ENCODE data around the gene HDAC4.

HDAC4 gene

DNA sequence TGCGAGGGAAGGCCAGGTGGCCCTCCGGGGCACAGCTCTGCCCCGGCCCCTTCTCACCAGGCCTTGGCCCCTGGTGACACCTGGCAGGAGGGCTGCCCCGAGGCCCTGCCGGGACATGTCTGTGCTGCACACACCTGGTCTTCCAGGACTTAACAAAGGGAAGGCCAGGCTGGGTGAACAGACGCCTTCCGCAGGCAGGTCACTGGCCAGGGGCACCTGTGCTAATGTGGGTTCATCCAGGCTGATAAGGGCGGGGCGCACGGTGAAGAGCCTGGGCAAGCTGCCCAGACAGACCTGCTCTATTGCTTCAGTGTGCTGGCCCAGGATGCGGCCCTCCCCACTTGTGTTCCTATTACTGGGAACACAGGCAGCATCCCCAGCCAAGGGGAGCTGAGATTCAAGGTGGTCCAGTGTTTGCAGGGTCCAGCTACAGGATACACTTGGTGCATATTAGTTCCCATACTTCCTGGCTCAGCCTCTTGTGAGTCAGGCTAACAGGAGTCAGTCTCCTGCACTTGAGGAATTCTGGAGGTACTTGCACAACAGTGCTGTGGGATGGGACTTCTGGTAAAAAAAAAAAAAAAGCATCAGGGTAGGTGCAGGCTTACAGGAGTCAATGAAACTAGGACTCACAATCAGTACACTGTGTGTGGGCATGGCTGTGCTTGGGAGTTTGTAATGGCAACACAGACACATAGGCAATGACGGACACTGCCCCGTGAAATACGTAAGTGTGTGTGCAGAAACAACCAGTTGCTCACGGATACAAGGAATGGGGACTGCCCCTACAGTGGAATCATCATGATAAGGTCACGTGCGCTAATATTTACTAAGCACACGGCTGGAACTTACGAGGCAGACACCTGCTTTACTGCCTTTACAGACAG is 291.5 kb downstream of the HDAC4 start:
- TF ChIP-seq, protein P1, sequence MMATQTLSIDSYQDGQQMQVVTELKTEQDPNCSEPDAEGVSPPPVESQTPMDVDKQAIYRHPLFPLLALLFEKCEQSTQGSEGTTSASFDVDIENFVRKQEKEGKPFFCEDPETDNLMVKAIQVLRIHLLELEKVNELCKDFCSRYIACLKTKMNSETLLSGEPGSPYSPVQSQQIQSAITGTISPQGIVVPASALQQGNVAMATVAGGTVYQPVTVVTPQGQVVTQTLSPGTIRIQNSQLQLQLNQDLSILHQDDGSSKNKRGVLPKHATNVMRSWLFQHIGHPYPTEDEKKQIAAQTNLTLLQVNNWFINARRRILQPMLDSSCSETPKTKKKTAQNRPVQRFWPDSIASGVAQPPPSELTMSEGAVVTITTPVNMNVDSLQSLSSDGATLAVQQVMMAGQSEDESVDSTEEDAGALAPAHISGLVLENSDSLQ (IDR thresholded peaks at IDR 0.05): no peak
- TF ChIP-seq FOXM1 (IDR thresholded peaks at IDR 0.05; ENCODE audit: borderline replicate concordance) (no peak), FOXK2 (IDR thresholded peaks at IDR 0.05) (no peak), NFRKB (IDR thresholded peaks at IDR 0.05) (no peak), BHLHE40 (IDR thresholded peaks at IDR 0.05; ENCODE audit: borderline replicate concordance) (no peak), HDGF (IDR thresholded peaks at IDR 0.05; ENCODE audit: borderline replicate concordance) (no peak), FOXA1 (IDR thresholded peaks at IDR 0.05) (no peak), ELF4 (IDR thresholded peaks at IDR 0.05) (no peak), SP1 (IDR thresholded peaks at IDR 0.05) (no peak), TARDBP (IDR thresholded peaks at IDR 0.05) (no peak), SUZ12 (IDR thresholded peaks at IDR 0.05) (no peak), CTBP1 (IDR thresholded peaks at IDR 0.05; ENCODE audit: borderline replicate concordance) (no peak), ZNF384 (IDR thresholded peaks at IDR 0.05) (no peak), ARNT (IDR thresholded peaks at IDR 0.05) (no peak), LEF1 (IDR thresholded peaks at IDR 0.05; ENCODE audit: borderline replicate concordance) (no peak)

DNA sequence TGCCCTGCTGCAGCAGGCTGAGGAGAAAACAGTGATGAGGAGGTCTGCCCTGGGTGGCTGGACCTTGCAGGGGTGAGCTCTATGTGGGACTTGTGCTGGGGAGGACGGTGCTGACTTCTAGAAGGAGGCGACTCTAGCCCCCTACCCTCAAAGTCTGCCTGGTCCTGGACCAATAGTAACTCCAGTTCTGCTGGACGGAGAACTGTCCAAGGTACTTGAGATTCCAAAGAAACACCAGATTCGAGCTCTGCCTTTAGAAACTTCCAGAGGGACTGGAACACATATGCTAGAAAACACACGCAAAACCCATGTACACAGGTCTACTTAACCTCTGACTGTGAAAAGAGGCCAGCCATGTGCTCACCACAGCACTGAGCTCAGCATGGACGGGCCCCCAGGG is 292.4 kb downstream of the HDAC4 start:
- ChIA-PET CTCF (no interaction called here), POLR2A (no interaction called here)
- TF ChIP-seq TARDBP (IDR thresholded peaks at IDR 0.05) (no peak), HDGF (IDR thresholded peaks at IDR 0.05; ENCODE audit: borderline replicate concordance) (no peak), SP1 (IDR thresholded peaks at IDR 0.05) (no peak)
- no peak for DNase-seq (ENCODE audit: extremely low spot score)

More for the DNA sequence above, 291.5 kb downstream of the HDAC4 start:
- POLR2A ChIA-PET: no interaction called here
- CTCF ChIA-PET: no interaction called here
- no peak for DNase-seq (ENCODE audit: extremely low spot score)

DNA sequence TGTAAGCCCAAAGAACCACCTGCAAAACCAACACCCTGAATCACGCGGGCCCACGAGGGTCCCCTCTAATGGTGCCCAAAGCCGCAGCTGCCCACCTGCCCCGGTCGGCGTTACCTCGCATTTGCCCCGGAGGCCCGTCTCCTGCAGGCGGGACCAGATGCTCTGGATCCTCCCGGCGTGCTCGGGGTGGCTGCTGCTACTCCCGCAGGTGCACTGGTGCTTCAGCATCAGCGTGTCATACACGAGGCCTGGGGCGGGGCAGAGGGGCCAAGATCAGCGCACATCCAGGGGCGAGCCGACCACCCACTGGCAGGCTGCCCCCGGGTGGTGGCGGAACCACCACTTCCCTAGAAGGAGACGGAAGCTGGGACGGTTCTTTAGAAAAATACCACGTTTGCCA is 292.9 kb downstream of the HDAC4 start:
- ChIA-PET POLR2A (no interaction called here), CTCF (no interaction called here)
- TF ChIP-seq LEF1 (IDR thresholded peaks at IDR 0.05; ENCODE audit: borderline replicate concordance): no peak
- TF ChIP-seq, protein P1 (IDR thresholded peaks at IDR 0.05): no peak
- no peak for TF ChIP-seq ARNT (IDR thresholded peaks at IDR 0.05)
- TF ChIP-seq TARDBP (IDR thresholded peaks at IDR 0.05): no peak
- TF ChIP-seq ZNF384 (IDR thresholded peaks at IDR 0.05): no peak
- TF ChIP-seq SUZ12 (IDR thresholded peaks at IDR 0.05): no peak
- no peak for TF ChIP-seq FOXA1 (IDR thresholded peaks at IDR 0.05)
- no peak for TF ChIP-seq L3MBTL2 (conservative IDR thresholded peaks at IDR 0.05)
- no peak for DNase-seq (ENCODE audit: extremely low spot score)

DNA sequence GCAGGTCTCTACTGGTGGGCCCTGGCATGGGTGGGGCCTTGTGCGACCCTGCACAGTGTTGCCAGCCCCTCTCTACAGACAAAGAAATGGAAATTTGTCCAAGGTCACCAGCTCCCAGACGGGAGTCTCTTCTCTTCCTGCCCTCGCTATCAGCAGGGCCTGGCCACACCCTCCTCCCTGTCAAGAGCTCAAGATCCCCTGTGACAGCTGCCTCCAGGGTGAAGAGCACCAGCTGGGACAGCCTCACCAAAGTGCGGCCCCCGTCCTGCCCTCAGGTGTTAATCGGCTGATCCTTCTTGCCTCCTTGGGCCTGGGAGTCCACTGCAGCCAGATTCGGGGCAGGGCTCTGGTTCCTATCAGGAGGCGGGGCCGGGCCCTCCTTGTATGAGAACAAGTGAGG is 293.9 kb downstream of the HDAC4 start:
- ChIA-PET CTCF (no interaction called here), POLR2A (no interaction called here)
- no peak for DNase-seq (ENCODE audit: extremely low spot score)
- TF ChIP-seq, protein P1 (IDR thresholded peaks at IDR 0.05): no peak
- TF ChIP-seq NFRKB (IDR thresholded peaks at IDR 0.05) (no peak), BHLHE40 (IDR thresholded peaks at IDR 0.05; ENCODE audit: borderline replicate concordance) (no peak), L3MBTL2 (conservative IDR thresholded peaks at IDR 0.05) (no peak), LEF1 (IDR thresholded peaks at IDR 0.05; ENCODE audit: borderline replicate concordance) (no peak), SP1 (IDR thresholded peaks at IDR 0.05) (no peak), ELF4 (IDR thresholded peaks at IDR 0.05) (no peak), ARNT (IDR thresholded peaks at IDR 0.05) (no peak), HDGF (IDR thresholded peaks at IDR 0.05; ENCODE audit: borderline replicate concordance) (no peak), TARDBP (IDR thresholded peaks at IDR 0.05) (no peak), CTBP1 (IDR thresholded peaks at IDR 0.05; ENCODE audit: borderline replicate concordance) (no peak), FOXK2 (IDR thresholded peaks at IDR 0.05) (no peak), FOXA1 (IDR thresholded peaks at IDR 0.05) (no peak), SUZ12 (IDR thresholded peaks at IDR 0.05) (no peak), ZNF384 (IDR thresholded peaks at IDR 0.05) (no peak), FOXM1 (IDR thresholded peaks at IDR 0.05; ENCODE audit: borderline replicate concordance) (no peak)

DNA sequence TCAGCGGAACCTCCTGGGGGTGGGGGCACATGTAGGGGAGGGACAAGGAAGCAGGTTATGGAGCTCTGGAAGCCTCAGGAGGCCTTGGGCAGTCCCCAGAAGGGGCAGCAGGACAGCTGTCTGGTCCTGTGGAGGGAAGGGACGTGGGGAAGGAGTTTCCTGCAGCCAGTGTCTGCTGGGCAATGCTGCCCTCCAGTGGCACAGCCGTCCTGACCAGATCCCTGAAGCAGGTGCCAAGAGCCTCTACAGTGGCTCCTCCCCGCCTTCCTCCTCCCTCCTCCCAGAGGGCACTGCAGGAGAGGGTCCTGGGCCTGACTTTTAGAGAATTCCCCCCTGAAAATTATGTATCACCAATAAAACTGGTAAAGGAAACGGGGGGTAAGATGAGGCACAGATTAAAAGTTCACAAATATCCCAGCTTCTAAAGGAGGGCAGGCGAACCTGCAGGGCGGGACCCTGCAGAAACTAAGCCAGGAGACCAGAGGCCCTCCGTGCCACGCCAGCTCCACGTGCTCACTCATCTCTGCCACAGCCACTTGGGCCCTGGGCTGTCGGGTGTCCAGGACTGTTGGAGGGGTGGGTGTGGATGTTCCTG is 294.4 kb downstream of the HDAC4 start:
- peak; percentile 52 for DNase-seq (ENCODE audit: extremely low spot score)

DNA sequence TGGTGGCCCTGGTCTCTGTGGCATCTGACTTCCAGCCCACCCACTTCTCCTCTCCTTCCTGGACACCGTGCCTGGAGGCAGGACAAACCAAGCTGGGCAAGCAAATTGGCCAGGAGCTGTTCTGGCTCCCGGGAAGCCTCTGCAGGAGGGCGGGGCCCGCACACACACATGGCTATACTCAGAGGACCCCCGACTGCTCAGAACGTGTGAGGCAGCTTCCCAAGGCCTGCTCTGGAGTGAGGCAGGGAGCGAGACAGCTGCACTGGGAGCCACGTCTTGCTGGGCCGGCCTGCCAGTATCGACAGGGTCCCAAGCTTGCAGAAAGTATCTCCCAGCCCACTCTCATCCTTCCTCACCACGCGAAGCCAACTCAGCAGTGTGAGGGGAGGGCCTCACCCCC is 295.6 kb downstream of the HDAC4 start:
- CTCF ChIA-PET: no interaction called here
- no peak for DNase-seq (ENCODE audit: extremely low spot score)

More for the DNA sequence above, 294.4 kb downstream of the HDAC4 start:
- CTCF ChIA-PET: no interaction called here
- TF ChIP-seq FOXA1 (IDR thresholded peaks at IDR 0.05): no peak
- POLR2A ChIA-PET: no interaction called here

More for the DNA sequence above, 295.6 kb downstream of the HDAC4 start:
- TF ChIP-seq, protein P1 (IDR thresholded peaks at IDR 0.05): no peak
- TF ChIP-seq FOXK2 (IDR thresholded peaks at IDR 0.05): no peak
- no peak for TF ChIP-seq CTBP1 (IDR thresholded peaks at IDR 0.05; ENCODE audit: borderline replicate concordance)
- no peak for TF ChIP-seq ARNT (IDR thresholded peaks at IDR 0.05)
- no peak for TF ChIP-seq LEF1 (IDR thresholded peaks at IDR 0.05; ENCODE audit: borderline replicate concordance)
- TF ChIP-seq BHLHE40 (IDR thresholded peaks at IDR 0.05; ENCODE audit: borderline replicate concordance): no peak
- TF ChIP-seq L3MBTL2 (conservative IDR thresholded peaks at IDR 0.05): no peak
- TF ChIP-seq HDGF (IDR thresholded peaks at IDR 0.05; ENCODE audit: borderline replicate concordance): no peak
- TF ChIP-seq FOXM1 (IDR thresholded peaks at IDR 0.05; ENCODE audit: borderline replicate concordance): no peak
- POLR2A ChIA-PET: no interaction called here

Data from HEK293T (cell line).